DMS53 (cell line): ENCODE results near the gene MOB1A.
"Not testable (repeated sequence)": the region's sequence is repeated elsewhere in the genome, so short reads cannot be mapped to it uniquely, and the experiment has no call there.

Experiments used
- DNase-seq: peaks from one replicate; lab custom pipeline; 2025; lab: John Stamatoyannopoulos, UW

Gene MOB1A

DNA sequence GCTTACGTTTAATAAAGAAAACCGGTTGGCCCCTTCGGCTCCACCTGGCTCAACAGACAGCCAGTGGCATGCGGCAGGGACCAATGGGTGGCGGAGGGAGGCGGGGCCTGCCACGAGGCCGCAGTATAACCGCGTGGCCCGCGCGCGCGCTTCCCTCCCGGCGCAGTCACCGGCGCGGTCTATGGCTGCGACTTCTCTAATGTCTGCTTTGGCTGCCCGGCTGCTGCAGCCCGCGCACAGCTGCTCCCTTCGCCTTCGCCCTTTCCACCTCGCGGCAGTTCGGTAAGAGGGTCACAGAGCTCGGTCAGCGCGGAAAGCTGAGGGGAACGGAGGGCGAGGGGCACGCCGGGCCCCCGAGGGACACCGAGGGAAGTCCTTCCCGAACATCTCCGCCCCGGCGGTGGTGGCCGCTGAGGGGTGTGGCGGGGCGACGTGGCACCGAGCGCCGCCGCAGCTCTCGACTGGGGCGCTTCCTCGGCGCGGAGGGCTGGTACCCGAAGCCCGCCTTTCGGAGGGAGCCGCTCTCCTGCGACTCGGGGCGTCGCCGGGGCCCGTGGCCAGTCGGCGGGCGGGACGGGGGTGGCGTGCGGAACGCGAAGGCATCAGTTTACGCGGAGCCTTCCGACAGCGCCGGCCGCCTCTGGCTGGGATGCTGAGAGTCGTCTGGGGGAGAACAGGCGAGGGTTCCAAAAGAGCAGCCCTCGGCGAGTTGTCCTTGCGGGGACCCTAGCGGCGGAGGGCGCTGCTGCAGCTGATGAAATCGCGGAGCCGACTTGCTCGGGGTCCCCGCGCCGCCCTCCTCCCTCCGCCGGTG lies 20.0 kb upstream of the MOB1A start, which contains the start of gene MTHFD2:
TSS of gene MTHFD2 (plus strand) at position 155 of the 814 bp plus-strand sequence. CDS start at position 182, 27 bp downstream.
- peak; percentile 100 for DNase-seq

DNA sequence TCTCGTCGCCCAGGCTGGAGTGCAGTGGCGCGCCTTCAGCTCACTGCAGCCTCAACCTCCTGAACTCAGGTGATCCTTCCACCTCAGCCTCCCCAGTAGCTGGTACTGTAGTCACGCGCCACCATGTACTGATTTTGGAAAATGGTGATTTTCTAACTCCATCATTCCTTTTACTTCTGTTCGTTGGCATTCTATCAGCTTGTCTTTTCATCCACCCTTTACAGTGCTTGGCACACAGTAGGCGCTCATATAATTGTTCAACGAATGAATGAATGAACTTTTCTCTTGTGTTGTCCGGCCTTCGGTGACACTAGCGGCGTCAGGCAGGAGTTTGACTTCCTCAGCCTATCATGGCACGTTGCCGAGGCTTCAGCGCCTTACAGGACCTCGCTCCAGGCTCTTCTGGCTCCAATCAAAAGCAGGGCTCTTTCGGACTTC lies 19.4 kb upstream of the MOB1A start:
- no peak for DNase-seq

DNA sequence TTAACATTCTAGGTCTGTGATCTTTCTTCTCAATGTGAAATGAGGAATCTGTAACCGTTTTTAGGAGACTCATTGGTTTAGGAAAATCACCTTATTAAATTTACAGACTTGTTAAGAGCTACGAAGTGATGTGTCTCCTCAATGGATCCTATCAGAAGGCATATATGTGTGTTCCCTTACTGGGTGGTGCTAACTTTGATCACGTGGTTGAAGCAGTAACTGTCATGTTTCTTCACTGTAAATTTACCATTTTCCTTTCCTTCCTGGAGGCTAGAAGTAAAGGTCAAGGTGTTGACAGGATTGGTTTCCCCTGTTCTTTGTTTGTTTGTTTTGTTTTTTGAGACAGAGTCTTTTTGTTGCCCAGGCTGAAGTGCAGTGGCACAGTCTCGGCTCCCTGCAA lies 18.4 kb upstream of the MOB1A start:
- DNase-seq, result no peak

DNA sequence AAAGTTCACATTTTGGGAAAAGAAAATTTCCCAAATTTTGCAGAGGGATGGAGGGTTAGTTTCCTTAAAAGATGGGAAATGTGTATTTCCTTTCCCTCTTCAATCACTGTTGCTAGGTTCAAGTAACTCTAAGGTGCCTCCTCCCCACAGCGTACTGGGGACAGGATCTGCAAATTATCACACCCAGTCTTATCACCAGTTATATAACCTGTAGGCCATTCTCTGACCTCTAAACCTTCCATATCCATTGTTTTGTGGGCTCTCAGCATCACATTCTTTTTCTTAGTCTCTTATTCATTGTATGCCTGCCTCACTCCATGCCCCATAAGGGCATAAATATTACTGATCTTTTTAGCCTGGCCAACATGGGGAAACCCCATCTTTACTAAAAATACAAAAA lies 16.1 kb upstream of the MOB1A start:
- DNase-seq, result no peak

DNA sequence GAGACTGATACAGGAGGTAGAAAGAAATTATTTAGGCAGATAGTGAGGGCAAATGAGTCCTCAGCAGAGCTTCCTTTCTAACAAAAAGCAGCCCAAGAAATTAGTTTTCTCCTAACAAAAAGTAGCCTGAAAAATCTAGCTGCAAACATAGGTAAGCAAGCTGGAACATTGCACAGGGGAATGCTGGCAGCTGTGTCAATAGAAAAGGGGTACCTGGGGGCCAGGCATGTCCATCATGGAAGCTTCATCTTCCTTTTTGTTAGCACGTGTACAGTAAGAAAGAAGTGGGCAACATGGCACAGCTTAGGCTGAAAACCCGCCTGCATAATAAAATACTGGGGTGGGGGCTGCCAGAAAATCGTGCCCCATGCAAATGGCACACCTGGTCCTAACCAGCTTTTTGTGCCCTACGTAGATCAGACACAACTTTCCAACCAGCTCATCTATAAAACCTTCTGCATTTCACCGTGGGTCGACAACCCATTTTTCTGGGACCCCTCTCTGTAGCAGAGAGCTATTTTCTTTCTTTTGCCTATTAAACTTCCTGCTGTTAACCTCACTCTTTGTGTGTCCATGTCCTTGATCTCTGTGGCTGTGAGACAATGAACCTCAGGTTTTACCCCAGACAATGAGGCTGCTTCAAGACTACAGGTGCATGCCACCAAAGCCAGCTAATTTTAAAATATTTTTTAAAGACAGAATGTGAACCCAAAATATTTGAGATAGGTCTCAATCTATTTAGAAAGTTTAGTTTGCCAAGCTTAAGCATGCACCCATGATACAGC lies 13.1 kb upstream of the MOB1A start:
- DNase-seq, result peak; percentile 66

DNA sequence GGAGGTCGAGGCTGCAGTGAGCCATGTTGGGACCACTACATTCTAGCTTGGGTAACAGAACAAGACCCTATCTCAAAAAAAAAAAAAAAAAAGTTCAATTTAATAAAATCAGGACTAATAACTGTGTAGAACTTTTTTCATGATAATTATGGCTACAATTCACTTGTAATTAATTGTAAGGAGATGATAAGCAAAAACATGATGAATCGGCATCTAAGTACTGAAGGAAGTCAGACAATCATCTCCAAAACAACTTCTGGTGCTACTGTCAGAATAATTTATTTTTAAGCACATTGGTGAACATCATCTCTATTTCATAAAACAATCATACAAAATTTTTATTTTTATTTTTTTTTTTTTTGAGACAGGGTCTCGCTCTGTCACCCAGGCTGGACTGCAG lies 10.0 kb upstream of the MOB1A start:
- no peak for DNase-seq

DNA sequence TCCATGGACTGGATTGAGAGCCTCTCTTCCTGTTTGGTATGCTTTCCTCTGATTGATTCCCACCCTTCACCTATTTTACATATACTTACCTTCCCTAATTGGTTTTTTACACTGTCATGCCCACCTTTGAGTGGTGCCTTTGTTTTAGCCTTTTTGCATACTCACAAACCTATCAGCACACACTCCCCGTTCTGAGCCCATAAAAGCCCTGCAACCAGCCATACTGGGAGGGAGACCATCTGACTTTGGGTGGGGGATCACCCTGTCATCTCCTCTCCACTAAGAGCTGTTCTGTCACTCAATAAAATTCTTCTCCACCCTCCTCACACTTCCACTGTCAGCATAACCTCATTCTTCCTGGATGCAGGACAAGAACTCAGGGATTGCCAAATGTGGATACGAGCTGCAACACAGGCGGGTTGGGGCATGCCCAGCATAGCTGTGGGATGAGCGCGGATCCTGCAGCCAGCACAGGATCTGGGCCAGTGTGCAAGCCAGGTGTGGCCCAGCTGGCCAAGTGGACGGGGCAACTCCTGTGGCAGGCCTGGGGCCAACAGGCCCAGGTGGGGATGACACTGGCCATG lies 9.4 kb upstream of the MOB1A start:
- peak; percentile 55 for DNase-seq

DNA sequence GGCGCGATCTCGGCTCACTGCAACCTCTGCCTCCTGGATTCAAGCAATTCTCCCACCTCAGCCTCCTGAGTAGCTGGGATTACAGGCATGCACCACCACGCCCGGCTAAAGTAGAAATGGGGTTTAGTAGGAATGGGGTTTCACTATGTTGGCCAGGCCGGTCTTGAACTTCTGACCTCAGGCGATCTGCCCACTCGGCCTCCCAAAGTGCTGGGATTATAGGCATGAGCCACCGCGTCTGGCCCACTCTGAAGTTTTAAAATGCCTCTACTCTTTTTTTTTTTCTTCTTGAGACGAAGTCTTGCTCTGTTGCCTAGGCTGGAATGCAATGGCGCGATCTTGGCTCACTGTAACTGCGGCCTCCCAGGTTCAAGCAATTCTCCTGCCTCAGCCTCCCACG lies 8.0 kb upstream of the MOB1A start:
- not testable (repeated sequence) for DNase-seq

DNA sequence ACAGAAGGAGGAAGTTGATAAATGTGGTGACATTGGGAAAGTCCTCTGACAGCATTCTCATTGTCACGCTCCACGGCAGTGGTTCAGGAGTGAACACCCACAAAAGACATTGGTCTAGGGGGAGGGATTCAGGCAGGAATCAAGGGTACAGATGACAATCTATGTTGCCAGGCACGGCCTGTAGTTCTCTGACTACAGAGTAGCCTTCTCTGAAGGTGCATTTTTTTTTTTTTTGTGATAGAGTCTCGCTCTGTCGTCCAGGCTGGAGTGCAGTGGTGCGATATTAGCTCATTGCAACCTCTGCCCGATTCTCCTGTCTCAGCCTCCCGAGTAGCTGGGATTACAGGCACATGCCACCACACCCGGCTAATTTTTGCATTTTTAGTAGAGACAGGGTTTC lies 7.4 kb upstream of the MOB1A start:
- DNase-seq, result peak; percentile 16

DNA sequence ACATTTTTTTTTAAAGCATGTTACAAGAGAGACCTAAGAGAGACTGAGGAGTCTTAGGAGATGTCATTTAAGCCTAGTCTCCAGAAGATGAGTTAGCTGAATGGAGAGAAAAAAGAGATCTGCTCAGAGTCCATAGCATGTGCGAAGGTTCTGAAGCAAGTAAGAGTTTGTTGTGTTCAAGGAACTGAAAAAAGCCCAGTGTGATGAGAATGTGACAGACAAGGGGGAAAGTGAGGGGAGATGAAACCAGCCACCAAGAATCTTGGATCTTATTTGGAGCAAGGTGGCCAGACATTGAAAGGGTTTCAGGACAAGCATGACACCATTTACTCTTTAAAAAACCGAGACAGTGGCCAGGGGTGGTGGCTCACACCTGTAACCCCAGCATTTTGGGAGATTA lies 5.2 kb upstream of the MOB1A start:
- DNase-seq, result no peak

DNA sequence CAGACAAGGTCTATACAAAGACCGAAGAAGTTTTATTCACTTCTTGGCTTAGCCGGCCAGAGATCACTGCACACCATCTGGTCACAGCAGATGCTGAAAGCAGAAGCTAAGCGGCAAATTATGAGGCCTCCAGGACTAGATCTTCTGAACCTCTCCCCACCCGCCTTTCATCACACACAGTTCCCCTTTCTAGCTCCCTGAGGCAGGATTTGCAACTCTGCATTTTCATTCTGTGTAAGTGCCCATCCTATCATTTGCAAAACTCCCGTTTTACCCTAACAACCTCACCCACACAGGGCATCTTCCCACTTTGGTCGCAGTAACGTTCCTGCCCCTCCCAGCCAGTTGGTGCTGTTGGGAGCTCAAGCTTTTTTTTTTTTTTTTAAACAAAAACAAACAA lies 3.1 kb upstream of the MOB1A start:
- peak; percentile 18 for DNase-seq

DNA sequence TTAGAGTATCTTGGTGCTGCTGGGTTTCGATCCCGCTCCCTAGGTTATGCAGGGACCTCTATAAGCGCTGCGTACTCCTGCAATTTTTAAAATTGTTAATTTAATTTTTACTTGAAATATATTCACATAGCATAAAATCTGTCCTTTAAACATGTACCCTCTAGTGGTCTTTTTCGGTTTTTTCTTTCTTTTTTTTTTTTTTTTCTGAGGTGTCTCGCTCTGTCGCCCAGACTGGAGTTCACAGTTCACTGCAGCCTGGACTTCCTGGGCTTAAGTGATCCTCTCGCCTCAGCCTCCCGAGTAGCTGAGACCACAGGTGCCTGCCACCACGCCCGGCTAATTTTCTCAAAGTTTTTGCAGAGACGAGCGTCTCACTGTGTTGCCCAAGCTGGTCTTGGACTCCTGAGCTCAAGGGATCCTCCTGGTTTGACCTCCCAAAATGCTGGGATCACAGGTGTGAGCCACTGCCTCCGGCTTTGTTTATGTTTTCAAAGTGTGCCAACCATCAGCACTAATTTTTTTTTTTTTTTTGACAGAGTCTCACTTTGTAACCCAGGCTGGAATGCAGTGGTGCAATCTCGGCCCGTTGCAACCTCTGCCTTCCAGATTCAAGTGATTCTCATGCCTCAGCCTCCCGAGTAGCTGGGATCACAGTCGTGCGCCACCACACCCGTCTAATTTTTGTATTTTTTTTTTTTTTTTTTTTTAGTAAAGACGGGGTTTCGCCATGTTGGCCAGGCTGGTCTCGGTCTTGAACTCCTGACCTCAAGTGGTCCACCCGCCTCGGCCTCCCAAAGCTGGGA lies 585 bp upstream of the MOB1A start:
- no peak for DNase-seq

DNA sequence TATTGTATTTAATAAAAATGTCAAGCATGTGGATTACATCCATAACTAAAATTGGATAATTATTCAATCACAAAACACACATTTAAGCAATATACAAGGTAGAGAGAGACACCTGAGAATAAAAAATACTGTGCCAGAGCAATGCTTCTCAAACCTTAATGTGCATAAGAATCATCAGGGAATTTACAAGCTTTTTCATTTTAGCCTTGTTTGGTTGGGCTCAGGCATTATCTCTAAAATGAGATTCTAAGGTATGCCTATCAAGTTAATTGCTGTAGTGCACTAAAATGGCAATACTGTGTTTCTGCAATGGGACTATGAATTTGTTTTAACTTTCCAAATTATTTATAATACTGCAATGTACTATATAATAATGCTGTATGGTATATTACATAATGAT lies 983 bp downstream of the MOB1A start:
- DNase-seq, result no peak

DNA sequence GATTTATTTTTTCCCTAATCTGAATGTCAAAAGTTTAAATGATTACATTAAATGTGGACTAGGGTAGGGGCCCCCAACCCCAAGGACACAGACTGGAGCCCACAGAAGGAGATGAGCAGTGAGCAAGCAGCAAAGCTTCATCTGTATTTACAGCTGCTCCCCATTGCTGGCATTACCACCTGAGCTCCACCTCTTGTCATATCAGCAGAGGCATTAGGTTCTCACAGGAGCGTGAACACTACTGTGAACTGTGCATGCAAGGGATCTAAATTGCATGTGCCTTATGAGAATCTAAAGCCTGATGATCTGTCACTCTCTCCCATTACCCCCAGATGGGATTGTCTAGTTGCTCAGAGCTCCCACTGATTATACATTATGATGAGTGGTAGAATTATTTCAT lies 3.8 kb downstream of the MOB1A start:
- DNase-seq, result peak; percentile 24

DNA sequence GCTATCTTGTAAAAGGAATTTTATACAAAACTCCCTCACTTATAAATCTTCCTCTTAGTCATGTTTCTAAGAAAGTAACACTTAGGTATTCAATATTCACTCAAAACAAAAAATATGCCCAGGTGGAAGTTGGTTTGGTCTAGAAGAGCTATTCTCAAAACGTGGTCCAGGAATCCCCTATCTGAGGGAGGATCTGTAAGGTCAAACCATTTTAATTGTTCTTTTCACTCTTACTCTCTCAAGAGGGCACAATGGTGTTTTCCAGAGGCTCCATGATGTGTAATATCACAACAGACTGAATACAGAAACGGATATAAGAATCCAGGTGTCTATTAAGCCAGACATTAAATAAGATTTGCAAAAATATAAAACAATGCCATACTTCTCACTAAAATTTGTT lies 9.9 kb downstream of the MOB1A start:
- DNase-seq, result no peak

DNA sequence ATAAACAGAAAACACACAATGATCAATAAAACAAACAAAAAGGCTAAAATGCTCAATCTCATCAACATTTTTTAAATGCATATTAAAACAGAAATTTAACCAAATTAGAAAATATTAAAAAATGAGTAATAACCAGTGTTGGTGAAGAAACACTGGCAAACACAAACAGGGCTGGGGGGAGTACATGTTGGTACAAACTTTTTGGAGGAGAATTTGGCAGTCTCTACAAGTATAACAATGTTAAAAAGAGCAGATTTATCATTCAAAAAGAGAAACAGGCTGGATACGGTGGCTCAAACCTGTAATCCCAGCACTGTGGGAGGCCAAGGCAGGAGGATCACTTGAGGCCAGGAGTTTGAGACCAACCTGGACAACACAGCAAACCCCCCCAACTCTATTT lies 13.9 kb downstream of the MOB1A start:
- no peak for DNase-seq

DNA sequence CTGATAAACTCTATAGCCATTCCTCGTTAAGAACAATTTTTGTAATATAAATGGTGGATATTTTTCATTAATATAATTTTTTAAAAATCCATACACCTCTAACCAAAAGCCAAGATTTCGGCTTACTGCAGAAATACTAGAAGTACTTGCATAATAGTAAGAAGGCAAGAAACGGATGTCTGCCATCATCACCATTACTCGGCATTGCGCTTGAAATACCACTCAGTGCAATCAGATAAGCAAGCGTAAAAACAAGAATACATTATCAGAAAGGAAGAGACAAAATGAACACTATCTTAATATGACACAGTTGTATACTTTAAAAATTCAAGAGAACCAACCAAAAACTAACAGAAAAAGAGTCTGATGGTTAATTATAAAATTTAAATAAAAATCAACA lies 15.7 kb downstream of the MOB1A start:
- DNase-seq, result no peak

DNA sequence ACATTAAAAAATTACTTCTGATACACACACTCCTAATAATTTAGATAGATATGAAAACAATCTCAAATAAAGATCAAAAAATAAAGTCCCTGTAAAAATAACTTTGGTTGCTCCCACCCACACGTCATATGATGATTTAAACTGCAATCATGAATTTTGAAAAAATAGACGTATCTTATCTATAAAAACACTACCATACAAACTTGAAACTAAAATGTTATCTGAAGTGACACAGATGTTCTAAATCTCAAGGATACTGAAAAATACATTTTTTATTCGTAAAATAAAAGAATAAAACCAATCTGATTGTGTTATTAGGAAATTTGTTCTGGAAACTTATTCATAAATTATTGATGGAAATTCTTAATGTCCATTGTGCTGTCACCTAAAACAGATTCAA lies 22.8 kb downstream of the MOB1A start:
- no peak for DNase-seq

DNA sequence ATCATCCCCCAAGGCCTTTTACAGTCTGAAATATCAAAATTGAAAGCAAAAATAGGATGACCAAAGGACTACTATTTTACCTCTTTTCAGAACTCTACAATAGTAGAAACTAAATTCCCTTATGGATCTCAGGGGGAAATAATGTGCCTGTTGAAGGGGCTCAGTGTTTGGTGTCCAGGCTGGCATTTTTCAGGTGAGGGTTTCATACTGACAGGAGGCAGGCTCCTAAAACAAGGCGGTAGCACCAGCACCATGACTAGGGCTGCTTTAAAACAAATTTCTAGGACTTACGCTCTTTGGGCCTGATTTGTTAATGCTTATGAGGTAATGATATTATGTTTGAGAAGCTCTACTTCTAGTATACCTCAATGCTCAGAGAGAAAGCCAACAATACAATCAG lies 25.7 kb downstream of the MOB1A start:
- DNase-seq, result no peak

DNA sequence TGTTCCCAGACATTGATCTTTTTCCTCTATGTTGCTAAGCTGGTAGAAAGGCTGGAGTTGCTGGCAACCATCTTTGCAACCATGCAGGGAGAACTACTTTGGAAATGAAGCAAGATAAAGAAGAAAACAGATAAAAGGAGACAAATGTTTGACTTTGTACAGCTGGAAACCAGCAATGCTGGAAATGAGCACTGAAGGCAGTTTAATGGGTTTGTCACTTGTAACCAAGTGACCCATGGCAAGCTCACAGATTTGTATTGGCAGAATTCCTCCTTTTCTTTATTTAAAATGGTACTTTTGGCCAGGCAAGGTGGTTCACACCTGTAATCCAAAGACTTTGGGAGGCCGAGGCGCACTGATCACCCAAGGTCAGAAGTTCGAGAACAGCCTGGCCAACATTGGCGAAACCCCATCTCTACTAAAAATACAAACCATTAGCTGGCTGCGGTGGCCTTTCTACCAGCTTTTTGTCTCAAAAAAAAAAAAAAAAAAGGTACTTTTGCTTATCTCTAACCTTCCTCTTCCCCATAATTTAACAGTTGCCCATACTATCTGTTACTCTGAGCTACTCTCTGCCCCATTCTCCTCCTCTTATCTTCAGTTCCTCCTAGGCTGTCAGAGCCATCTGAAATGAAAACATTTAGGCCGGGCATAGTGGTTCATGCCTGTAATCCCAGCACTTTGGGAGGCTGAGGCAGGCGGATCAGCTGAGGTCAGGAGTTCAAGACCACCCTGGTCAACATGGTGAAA lies 28.9 kb downstream of the MOB1A start:
- no peak for DNase-seq

DNA sequence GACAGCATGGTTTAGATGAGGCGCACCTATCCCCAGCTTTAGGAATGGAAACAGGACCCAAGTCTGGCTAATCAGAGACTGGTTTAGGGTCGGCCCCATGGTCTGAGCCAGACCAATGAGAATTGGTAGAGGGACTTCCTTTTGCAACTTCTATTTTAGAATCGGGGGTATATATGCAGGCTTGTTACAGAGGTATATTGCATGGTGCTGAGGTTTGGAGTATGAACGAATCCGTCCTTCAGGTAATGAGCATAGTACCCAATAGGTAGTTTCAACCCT lies 29.5 kb downstream of the MOB1A start:
- DNase-seq, result no peak
